Esophagus muscularis mucosa (tissue), 4 donors: ENCODE data around the gene SYNJ1. TPM values are rescaled to one million over a fixed set of nuclear protein-coding genes. Genes with fewer than 3 reads are reported as not detected.
"Not testable (repeated sequence)": the region's sequence is repeated elsewhere in the genome, so short reads cannot be mapped to it uniquely, and the experiment has no call there.

Experiments
- DNase-seq: peaks from one replicate; pipeline ENCODE4 v3.0.0-alpha.2; 2017; ENCODE audit errors: extremely low spot score
- H3K27ac ChIP-seq, 4 donors: fragments of 200-600 bp; sonication (generic); replicated peaks in 1 of 4; 1 replicate in 3 of 4; 2 replicates in 1 of 4; pipeline ENCODE4 v1.5.1; 2016 to 2019; ENCODE audit warnings: mild to moderate bottlenecking in 1 of 4
- H3K27me3 ChIP-seq, 4 donors: fragments of 200-600 bp; sonication (generic); one replicate each; pipeline versions ENCODE4 v1.5.1 to v1.6.0; 2016 to 2019
- H3K36me3 ChIP-seq, 4 donors: fragments of 200-600 bp; sonication (generic); one replicate each; pipeline ENCODE4 v1.5.1; 2016 to 2019
- H3K4me1 ChIP-seq, 4 donors: fragments of 200-600 bp; sonication (generic); one replicate each; pipeline ENCODE4 v1.5.1; 2016 to 2019
- H3K4me3 ChIP-seq, 4 donors: fragments of 200-600 bp; sonication (generic); 1 replicate in 2 of 4; 2 replicates in 2 of 4; pipeline ENCODE4 v1.5.1; 2016 to 2019; ENCODE audit warnings: mild to moderate bottlenecking in 4 of 4, moderate library complexity in 1 of 4
- H3K9me3 ChIP-seq, 4 donors: fragments of 200-600 bp; sonication (generic); 1 replicate in 3 of 4; 2 replicates in 1 of 4; pipeline ENCODE4 v1.5.1; 2016 to 2019
- CTCF ChIP-seq, 3 experiments: fragments of 200-600 bp in 2 of 3; fragments of 450-650 bp in 1 of 3; sonication (generic) in 2 of 3; IDR thresholded peaks; one replicate each; pipeline ENCODE4 v1.5.1; 2017 to 2019; ENCODE audit warnings: antibody characterized with exemption in 3 of 3, mild to moderate bottlenecking in 2 of 3, moderate library complexity in 1 of 3
- EP300 ChIP-seq: sonication (generic); formaldehyde crosslinking; IDR thresholded peaks from one replicate; pipeline ENCODE4 v1.6.1; 2017; ENCODE audit warnings: antibody characterized with exemption
- POLR2A ChIP-seq: fragments of 450-650 bp; IDR thresholded peaks from one replicate; pipeline ENCODE4 v1.6.1; 2017; ENCODE audit warnings: antibody characterized with exemption, moderate library complexity, mild to moderate bottlenecking, low read depth
- POLR2AphosphoS5 ChIP-seq, 2 donors: sonication (generic); formaldehyde crosslinking; IDR thresholded peaks; one replicate each; pipeline ENCODE4 v1.6.1; 2017; ENCODE audit warnings: antibody characterized with exemption in 2 of 2
- WGBS: methylation state at CpG from one replicate; pipeline ENCODE4 v1.1.5; 2018; 5-methylcytosine and 5-hydroxymethylcytosine counted together
- intact Hi-C: fragments of 100-400 bp; cut with DNase I; formaldehyde crosslinking; loops from one replicate; pipeline ENCODE4 v1.15.1; 2023
- total RNA-seq, 4 donors: library from RNA; depleted of rRNA; stranded (reverse); fragments of >200 nt; gene quantifications; one replicate each; pipeline versions ENCODE4 v1.1.0 to v1.2.1, GENCODE V29; 2016

The SYNJ1 gene
- total RNA-seq, 4 donors from 2014 or later, result 8.1 to 9.4 (median 8.5) TPM

DNA sequence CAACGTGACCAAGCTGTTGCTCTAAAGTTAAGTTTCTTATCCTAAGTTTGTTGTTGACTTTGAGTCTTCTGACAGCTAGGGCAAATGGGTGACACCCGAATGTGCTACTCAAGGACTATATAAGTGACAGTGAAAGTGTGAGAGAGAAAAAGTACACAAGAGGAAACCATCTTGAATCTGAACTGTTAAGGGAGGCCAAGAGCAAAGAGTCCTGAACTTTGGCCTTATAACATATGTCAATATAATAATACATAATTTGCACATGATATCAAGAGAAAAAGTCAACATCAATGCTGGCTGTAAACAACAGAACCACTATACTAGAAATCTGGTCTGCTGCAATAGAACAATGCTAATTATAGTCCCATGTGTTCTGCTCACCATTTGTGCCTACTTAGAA is 29.5 kb downstream of the SYNJ1 start:
- no peak for TF ChIP-seq POLR2AphosphoS5 (IDR thresholded peaks at IDR 0.05)
- TF ChIP-seq POLR2A, result no peak
- H3K36me3 ChIP-seq, result peaks cover 0 to 26% (median 8%) of the 10 kb centered on the region in 4 donors
- 89% methylated on average over 2 of the region's 2 CpGs for WGBS

GRCh38 chr21:32695482-32695881 is 32.3 kb downstream of the SYNJ1 start:
- intact Hi-C loops, H3K4me1 ChIP-seq, H3K9me3 ChIP-seq, H3K4me3 ChIP-seq, H3K27ac ChIP-seq, H3K27me3 ChIP-seq, DNase-seq: not testable (repeated sequence)
- 90% methylated on average over 7 of the region's 7 CpGs for WGBS
- H3K36me3 ChIP-seq, result peaks cover 0 to 40% (median 21%) of the 10 kb centered on the region in 4 donors

More for the DNA sequence above, 29.5 kb downstream of the SYNJ1 start:
- no peak for DNase-seq
- Histone ChIP-seq H3K4me1 (peaks cover 0 to 4% (median 0%) of the 10 kb centered on the region in 4 donors), H3K27me3 (no peaks in the 10 kb centered on the region), H3K4me3 (no peak overlapping the region), H3K27ac (no peak overlapping the region), H3K9me3 (no peaks in the 10 kb centered on the region)
- intact Hi-C loops, result no loop called here

DNA sequence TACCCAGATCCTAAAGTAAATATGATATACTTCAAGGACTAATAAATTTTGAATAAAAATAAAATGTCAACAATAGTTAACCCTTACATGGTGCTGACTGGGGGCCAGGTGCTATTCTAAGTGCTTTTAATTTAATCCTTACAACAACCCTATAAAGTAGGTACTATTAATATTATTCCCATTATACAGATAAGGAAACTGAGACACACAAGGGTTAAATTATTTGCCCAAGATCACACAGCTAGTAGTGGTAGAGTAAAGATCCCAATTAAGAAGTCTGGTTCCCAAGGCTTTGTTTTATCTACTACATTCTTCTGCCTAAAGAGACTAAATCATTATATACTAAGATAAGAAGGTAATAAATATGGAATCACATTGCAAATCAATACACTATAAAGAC is 34.2 kb downstream of the SYNJ1 start:
- Histone ChIP-seq H3K9me3 (no peaks in the 10 kb centered on the region), H3K27ac (no peak overlapping the region), H3K4me3 (no peak overlapping the region), H3K4me1 (no peaks in the 10 kb centered on the region), H3K36me3 (peaks cover 0 to 41% (median 19%) of the 10 kb centered on the region in 4 donors), H3K27me3 (no peaks in the 10 kb centered on the region)
- no peak for TF ChIP-seq EP300
- no peak for TF ChIP-seq POLR2A
- TF ChIP-seq POLR2AphosphoS5 (IDR thresholded peaks at IDR 0.05), result no peak
- no peak for TF ChIP-seq CTCF (IDR thresholded peaks at IDR 0.05)
- intact Hi-C loops, result no loop called here
- DNase-seq, result no peak

DNA sequence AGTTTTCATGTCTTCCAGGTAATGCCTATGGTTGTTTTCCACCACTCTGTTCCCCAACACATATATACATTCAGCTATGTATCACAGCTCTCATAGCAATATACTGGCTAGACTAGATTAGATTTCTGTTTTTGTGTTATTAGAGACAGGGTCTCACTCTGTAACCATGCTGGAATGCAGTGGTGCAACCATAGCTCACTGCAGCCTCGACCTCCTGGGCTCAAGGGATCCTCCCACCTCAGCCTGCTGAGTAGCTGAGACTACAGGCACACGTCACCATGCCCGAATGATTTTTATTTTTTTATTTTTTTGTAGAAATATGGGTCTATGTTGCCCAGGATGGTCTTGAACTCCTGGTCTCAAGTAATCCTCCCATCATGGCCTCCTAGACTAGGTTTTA is 37.7 kb downstream of the SYNJ1 start:
- WGBS, result 30% methylated on average over 3 of the region's 3 CpGs
- no peaks in the 10 kb centered on the region for H3K27me3 ChIP-seq
- no peaks in the 10 kb centered on the region for H3K9me3 ChIP-seq
- TF ChIP-seq POLR2A (no peak), POLR2AphosphoS5 (IDR thresholded peaks at IDR 0.05) (no peak), CTCF (IDR thresholded peaks at IDR 0.05) (no peak)
- intact Hi-C loops, result no loop called here
- H3K4me3 ChIP-seq, result no peak overlapping the region
- no peak for DNase-seq
- no peaks in the 10 kb centered on the region for H3K4me1 ChIP-seq
- H3K36me3 ChIP-seq, result peaks cover 9 to 65% (median 33%) of the 10 kb centered on the region in 4 donors
- H3K27ac ChIP-seq, result no peak overlapping the region

GRCh38 chr21:32687643-32688345 is 40.0 kb downstream of the SYNJ1 start:
- Histone ChIP-seq H3K9me3 (no peaks in the 10 kb centered on the region), H3K36me3 (peaks cover 9 to 62% (median 27%) of the 10 kb centered on the region in 4 donors), H3K4me3 (no peak overlapping the region), H3K27ac (no peak overlapping the region), H3K4me1 (no peaks in the 10 kb centered on the region), H3K27me3 (no peaks in the 10 kb centered on the region)
- no peak for DNase-seq
- intact Hi-C loops, result no loop called here
- TF ChIP-seq POLR2AphosphoS5 (IDR thresholded peaks at IDR 0.05) (no peak), CTCF (IDR thresholded peaks at IDR 0.05) (no peak), EP300 (no peak), POLR2A (no peak)
- WGBS, result 89% methylated on average over 4 of the region's 4 CpGs
